HS-27A (cell line): Measurements from ENCODE around the gene MAN2C1.
"Not testable (repeated sequence)": the region's sequence is repeated elsewhere in the genome, so short reads cannot be mapped to it uniquely, and the experiment has no call there.

ENCODE experiments used
- DNase-seq: peaks from one replicate; pipeline ENCODE4 v3.0.0-alpha.2; 2012; ENCODE audit warnings: low read depth, missing footprints

MAN2C1 gene

GRCh38 chr15:75361361-75361988, 6.9 kb downstream of the MAN2C1 start:
- DNase-seq: no peak

- no peak for DNase-seq
Measured at GRCh38 chr15:75360856-75361255, 7.6 kb downstream of the MAN2C1 start.

GRCh38 chr15:75360391-75360790, 8.0 kb downstream of the MAN2C1 start:
- no peak for DNase-seq

GRCh38 chr15:75359537-75360250, 8.7 kb downstream of the MAN2C1 start:
- DNase-seq: no peak

GRCh38 chr15:75358771-75359536, 9.5 kb downstream of the MAN2C1 start:
- no peak for DNase-seq

GRCh38 chr15:75357976-75358673, 10.3 kb downstream of the MAN2C1 start:
- DNase-seq: no peak

- no peak for DNase-seq
Measured at GRCh38 chr15:75356517-75356916, 11.9 kb downstream of the MAN2C1 start.

- DNase-seq: no peak
Measured at GRCh38 chr15:75356006-75356405, 12.4 kb downstream of the MAN2C1 start.

GRCh38 chr15:75355369-75355768, 13.0 kb downstream of the MAN2C1 start:
- DNase-seq: no peak

GRCh38 chr15:75354454-75354853, 14.0 kb downstream of the MAN2C1 start:
- no peak for DNase-seq

GRCh38 chr15:75353604-75354003, 14.8 kb downstream of the MAN2C1 start:
- DNase-seq: no peak

- DNase-seq: no peak
Measured at GRCh38 chr15:75352186-75353080, 16.0 kb downstream of the MAN2C1 start.

GRCh38 chr15:75350601-75351361, 17.6 kb downstream of the MAN2C1 start:
- no peak for DNase-seq

GRCh38 chr15:75349851-75350588, 18.4 kb downstream of the MAN2C1 start:
- DNase-seq: no peak

GRCh38 chr15:75349351-75349669, 19.1 kb downstream of the MAN2C1 start:
- not testable (repeated sequence) for DNase-seq

GRCh38 chr15:75348562-75349350, 19.7 kb downstream of the MAN2C1 start:
- no peak for DNase-seq

GRCh38 chr15:75348034-75348561, 20.3 kb downstream of the MAN2C1 start:
- DNase-seq: no peak

GRCh38 chr15:75347222-75348033, 21.0 kb downstream of the MAN2C1 start:
- DNase-seq: no peak
